Activated CD8-positive, alpha-beta memory T cell treated with anti-CD3 and anti-CD28 coated beads, Interleukin-2, amount 50 U/mL, for 4 hours (primary cell): ENCODE results near the gene ZFYVE21.

Experiments used
- DNase-seq: peaks from one replicate; pipeline ENCODE4 v3.0.0-alpha.2; 2020

ZFYVE21 gene

DNA sequence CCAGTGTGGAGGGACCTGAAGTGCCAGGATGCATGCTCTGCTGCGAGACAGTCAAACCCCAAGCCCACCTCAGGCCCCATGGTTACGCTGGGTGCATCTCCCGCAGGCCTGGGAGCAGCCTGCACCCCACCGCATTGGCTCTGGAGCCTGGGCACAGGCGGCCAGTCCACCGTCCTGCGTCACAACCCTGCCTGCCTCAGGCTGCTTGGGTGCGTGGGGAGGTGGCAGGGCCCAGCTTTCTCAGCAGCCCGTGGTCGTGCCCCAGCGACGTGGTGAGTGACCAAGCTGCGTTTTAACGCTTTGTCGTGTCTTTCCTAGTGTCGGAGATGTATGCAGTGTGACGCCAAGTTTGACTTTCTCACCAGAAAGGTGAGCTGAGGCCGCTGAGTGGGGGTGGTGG, 10.9 kb downstream of the ZFYVE21 start:
- DNase-seq = no peak

DNA sequence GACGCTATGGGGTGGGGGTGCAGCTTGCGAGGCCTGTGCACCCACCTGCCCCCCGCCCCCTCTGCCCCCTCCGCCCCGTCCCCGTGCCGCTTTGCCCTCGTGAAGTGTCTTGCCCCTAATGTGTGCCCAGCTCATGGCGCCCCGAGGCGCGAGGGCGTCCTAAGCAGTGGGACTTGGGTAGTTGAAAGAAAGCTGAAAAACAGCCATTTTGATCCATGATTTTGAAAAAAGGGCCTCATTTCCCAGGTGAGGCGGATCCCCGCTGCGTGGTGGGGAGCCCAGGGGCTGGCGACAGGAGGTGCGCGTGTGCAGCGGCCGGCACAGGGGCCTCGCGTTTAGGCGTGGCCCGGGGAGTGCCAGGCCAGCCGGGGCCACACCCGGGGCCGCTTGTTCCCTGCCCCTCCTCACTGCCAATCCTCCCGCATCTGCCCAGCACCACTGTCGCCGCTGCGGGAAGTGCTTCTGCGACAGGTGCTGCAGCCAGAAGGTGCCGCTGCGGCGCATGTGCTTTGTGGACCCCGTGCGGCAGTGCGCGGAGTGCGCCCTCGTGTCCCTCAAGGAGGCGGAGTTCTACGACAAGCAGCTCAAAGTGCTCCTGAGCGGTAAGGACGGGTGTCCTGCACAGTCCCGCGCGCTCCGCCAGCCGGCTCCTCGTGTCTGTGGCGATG, 11.8 kb downstream of the ZFYVE21 start:
- no peak for DNase-seq

DNA sequence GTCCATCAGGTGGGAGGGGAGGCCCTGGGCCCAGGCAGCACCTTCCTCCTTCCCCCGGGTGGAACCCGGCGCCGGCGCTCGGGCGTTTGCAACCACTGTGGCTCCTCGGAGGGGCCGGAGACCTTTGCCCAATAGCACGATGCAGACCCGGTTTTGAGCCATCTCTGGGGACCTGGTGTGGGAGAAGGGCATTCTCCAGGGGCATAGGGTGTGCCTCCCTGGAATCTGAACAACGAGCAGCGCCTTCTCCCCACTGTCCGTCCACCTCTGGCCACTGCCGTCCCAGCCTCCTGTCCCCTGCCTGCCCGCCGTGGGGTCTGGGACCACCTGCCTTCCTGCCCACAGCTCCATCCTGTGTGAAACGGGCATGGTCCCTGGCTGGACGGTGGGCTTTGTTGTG, 12.5 kb downstream of the ZFYVE21 start:
- DNase-seq = no peak

DNA sequence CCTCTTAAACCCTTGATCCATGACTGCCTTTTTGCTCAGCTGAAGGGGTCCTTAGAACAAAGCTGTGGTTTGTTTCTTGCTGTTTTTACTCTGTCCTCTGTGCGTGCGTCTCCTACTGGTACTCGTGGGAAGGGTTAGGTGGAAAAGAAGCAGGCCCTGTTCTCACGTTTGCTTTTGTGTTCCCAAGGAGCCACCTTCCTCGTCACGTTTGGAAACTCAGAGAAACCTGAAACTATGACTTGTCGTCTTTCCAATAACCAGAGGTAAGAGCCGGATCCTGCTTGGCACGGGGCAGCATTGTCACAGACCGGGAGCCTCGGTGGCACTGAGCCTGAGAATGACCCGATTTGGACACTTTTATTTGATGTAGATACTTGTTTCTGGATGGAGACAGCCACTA, 13.1 kb downstream of the ZFYVE21 start:
- DNase-seq = no peak

DNA sequence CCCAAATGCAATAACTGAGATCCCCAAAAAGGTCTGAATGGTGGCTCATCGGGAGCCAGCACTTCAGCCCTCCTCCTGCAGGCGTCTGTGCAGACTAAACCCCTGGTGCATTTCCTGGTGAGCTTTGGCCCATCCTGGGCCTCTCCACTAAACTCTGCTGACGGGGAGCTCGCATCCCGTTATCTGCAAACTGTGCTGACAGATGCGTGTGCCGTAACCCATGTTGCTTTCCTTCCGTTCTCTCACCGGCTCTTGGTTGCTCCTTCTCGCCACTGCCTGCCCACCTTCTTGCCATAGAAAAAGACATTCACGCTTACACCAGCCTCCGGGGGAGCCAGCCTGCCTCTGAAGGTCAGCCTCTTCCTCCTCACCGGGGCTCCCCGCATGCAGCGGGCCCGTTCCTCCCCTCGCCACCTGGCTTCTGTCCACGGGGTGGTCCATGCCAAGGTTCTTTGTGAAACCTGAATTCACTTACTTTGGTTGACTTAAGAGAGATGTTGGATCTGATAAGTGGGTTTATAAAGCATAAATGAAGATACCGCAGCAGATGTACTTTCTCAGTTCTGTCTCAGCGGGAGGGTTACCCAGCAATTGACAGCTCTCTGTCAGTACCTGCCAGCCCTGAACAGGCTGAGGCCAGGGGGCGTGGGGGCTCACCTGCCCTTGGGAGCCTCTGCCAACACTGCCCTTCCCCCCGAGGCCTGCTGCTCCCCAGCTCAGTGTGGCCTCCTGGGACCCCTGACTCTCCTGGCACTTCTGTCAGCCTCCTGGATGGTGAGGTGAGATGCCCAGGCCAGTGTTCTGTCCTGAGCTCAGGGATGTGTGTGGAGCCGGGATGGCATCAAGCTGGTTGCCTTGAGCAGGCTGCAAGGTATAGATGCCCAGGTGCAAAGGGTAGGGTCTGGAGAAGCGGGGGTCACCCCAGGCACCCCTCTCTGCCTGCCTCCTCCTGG, 14.2 kb downstream of the ZFYVE21 start:
- no peak for DNase-seq

DNA sequence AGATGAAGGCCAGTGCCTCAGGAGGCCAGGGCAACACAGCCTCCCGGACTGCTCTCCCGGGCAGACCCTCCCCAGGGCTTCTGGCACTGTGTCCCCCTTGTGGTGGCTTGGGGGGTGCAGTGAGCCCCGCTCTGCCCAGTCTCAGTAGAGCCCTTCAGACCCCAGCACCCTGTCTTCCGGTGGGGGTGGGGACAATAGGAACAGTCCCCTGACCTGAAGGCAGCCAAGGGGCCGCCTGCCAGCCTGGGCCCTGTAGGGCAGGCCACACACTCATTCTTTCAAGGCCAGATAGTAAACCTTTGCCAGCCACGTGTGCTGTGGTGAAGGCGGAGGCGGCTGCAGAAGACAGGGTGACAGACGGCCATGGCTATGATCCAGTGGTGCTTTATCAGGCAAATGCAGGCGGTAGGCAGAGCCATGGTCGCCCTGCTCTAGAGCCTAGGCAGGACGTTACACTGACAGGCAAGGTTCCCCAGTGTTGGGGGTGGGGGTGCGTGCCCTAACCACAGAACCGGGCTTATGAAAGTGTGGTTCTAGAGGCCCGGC, 15.0 kb downstream of the ZFYVE21 start:
- no peak for DNase-seq

DNA sequence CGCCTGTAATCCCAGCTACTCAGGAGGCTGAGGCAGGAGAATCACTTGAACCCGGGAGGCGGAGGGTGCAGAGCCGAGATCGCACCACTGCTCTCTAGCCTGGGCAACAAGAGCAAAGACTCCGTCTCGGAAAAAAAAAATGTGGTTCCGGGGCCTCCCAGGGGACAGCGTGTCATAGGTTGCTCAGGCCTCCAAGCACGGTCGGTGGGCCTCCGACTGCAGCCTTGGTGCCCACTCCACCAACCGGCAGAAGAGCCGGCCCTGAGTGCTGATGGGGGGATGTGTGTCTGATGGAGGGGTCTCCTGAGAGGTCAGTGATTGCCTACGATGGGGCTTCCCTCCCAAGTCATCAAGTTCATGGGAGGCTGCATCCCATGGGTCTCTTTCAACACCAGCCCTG, 15.9 kb downstream of the ZFYVE21 start:
- DNase-seq = no peak

DNA sequence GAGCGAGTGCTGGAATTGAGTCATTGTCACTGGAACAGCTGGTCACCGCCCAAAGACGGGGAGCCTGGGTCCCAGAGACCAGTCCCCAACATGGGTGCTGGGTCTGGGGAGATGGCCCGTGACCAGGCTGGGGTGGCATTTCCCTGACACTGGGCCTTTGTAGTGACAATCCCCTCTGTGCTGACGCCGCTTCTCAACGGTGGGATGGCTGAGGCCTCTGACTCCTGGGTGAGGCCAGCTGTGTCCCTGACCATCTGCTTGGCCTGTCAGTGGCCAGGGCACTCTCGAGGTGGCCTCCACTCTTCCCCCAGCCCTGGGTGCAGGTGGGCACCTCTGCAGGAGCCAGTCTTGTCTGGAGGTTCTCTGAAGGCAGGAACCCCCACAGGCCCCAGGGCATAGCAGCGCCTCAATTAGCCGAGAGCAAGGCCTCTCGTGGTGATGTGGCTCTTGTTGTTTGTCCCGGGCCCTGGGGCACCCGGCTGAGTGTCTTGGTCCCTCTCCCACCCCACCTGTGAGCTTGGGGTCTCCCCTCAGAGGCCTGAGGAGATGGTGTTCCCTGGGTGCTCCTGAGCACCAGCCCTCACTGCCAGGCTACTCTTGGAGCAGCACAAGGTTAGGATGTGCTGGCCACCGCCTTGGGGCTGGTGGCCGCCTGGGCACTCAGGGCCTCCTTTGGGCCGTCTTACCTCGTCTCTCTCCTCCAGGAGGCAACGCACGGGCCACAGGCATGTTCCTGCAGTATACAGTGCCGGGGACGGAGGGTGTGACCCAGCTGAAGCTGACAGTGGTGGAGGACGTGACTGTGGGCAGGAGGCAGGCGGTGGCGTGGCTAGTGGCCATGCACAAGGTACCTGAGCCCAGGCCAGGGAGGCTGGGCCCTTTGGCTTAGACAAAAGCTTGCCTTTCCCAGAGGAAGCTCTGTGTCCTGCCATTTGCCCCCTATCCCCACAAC, 16.6 kb downstream of the ZFYVE21 start:
- DNase-seq = no peak

DNA sequence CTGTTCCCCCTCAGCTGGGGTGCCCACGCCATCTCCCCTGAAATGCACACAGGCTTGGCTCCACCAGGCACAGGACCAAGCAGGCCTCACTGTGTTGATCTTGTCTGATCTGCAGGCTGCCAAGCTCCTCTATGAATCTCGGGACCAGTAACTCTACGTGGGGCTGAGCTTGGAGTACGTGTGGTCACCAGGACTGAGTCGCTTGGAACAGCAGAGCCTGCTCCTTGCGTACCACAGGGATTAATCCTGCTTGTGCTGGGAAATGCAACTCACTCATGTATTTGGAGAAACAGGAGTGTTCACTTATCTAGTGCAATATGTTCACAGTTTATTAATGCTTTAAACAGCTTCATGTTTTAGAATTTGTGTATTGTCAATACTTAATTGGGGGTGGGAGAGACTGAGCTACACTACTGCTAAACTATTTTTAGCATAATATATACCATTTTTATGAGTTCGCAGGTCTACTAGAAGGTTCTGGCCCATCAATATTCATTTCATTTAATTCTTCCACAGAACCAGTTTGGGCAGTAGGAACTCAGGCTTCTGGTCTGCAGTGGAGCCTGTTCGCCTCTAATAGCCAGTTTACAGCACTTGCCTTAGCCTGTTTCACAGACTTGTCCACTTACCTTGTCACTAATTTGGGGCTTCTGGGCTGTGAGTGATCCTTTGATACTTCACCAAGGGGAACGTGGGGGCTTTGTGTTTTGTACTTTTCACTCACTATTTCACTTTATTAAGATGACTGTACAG, 17.4 kb downstream of the ZFYVE21 start:
- no peak for DNase-seq

DNA sequence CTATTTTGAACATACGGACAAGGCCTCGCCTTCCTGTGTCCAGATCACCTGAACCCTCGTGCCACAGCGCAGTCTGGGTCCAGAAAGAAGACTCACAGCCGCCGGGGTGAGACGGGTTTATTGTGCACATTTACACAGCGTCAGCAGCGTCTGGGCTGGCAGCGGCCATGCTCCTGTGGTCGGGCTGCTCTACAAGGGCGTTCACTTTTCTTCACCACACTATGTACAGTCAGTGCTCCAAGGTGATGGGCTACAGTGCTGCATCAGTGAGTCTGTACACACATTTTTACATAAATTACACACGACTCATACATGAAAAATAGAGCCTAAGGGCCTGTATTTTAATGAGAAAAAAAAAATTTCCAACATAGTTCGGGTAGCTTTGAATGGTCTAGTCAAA, 18.0 kb downstream of the ZFYVE21 start:
- no peak for DNase-seq

DNA sequence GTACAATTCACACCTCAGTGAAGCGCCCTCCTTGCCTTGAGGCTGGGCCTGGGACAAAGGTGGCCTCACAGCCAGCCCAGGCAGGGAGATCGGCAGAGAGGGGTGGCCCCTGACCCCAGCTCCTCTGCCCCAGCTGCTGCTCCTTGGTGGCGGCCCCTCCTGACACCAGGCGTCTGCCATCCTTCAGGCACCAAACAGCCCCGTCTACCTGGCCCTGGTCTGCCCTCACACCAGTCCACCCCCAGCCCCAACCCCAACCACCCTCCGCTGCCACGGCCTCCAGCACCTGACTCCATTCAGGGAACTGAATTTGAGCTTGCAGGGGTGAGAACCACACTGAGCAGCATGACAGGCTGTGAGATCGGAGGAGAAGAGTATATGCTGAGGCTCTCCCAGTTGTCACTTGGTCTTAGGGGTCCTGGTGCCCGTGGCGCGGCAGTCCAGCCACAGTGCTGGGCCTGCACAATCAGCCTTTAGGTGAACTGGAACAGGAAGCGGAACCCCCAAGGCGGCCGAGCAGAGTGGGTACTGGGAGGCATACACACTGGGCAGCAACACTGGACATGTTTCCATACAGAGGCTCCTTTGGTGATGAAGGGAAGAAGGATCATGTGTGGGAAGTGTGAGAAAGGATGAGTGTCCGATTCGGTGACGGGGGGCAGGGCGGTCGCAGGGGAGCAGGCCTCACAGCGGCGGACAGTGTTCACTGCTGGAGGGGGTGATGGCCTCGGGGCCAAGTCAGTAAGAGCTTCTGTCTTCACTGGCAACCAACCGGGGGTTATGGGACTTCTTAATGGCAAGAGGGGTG, 18.7 kb downstream of the ZFYVE21 start:
- DNase-seq = no peak

DNA sequence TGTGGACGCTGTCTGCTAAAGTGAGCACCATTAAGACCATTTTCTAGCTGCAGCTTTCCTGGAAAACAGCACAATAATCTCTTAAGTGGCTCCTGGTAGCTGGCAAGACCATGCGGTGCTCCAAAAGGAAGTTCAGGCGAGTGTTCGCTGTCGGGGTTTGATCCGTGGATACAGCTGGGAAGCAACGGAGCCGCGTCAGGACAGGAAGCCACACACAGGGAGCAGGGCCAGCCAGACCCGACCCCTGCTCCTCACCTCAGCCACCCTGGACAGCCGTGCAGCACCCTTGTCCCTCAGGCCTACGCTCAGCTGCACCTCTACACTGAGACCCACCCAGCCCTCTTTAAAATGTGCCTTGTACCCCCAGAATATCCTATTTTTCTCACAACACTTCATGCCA, 19.4 kb downstream of the ZFYVE21 start:
- no peak for DNase-seq

DNA sequence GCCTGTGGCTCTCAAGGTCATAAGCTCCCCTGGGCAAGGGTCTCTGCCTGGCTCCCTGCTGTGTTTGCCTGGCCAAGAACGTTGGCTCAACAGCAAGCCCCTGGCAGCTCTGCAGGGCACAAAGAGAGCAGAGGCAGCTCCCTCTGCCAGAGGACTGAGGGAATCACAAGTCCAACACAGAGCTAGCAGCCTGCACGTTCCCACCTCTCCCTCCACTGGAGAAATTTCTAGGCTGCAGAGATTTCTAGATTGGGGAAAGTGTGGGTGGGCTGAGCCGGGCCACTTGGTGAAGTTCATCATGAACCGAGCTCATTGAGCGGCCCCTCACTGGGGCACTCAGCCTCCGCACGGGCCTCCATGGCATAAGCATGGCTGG, 19.8 kb downstream of the ZFYVE21 start:
- no peak for DNase-seq

DNA sequence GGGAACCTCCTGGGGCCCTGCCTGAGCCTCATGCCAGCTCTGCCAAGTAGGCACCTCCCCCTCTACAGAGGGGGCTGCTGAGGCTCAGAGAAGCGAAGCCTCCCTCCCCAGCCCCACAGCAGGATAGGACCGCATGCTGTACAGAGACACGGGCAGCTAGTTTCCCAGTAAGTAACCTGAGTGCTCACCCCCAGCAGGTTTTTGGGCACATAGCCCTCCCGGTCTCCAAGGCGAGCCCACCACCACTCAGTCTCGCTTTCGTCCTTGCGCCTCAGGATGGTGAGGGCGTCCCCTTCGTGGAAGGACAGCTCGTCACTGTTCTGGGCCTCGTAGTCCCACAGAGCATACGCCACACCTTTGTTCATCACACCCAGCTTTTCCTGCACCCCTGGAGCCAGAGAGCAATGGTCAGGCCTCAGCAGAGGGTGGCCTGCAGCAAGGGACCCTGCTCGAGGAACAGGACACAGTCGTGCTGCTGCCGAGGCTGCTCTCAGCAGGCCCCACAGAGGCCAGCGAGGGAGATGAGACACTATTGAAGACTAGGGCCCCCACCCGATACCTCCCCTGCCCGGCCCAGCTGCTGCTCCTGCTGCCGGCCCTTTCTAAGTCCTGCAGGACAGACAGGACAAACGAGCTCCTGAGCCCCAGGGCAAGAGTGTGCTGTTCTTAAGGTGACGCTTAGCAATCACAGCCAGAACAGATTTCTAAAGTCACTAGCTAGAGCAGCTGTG, 20.4 kb downstream of the ZFYVE21 start:
- no peak for DNase-seq

DNA sequence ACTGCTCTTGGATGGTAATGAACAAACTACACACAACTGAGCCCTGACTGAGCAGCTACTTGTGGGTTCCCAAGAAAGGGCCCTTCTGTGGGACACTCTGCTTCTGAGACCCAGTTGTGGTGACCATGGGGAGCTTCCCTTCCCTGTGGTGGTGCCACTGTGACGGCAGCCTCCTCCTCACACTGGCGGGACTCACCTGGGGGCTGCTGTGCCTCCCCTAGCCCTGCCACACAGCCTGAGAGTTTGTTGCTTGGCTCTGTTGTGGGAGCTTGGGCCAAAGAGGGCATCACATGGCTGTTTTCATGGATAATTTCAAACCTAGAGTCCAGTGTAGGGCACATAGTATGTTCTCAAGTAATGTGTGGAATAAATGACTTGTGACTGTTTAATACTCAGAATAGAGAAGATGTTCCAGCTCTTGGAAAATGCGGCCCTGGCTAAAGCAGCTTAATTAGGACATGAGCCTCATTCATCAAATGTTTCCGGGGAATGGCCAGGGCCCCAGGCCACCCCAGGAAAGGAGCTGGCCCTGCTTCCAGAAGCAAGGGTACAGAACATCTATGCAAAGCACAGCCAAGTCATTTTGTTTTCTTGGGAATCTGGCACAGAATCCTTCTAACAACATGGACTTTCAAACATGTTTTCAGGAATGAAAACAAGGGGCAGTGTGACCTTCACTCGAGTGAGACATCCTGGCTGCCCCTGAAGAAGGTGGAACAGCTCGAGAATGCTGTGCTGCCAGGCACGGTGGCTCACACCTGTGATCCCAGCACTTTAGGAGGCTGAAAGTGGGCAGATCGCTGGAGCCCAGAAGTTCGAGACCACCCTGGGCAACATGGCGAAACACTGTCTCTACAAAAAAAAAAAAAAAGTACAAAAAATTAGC, 21.2 kb downstream of the ZFYVE21 start:
- no peak for DNase-seq

DNA sequence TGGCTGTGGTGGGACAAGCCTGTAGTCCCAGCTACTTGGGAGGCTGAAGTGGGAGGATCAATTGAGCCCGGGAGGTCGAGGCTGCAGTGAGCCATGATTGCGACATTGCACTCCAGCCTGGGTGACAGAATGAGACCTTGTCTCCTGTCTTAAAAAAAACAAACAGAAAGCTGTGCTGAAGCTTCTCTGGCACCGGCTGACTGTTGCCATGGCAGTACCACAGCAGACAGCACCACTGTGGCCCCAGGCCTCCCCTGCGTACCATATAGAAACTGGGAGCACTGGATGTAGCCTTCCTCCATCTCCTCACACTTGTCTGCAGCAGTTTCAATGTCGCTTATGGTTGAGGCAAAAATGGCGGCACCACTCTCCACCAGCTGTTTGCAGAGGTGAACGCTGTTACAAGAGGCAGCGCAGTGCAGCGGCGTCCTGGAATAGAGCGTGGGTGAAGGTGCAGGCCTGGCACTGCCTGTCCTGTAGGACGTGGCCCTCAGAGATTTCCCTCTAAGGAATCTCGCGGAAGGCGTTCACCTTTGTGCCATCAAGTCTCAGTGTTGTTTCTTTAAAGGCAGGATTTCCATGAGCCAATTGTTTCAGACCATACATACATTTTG, 21.9 kb downstream of the ZFYVE21 start:
- DNase-seq = no peak

DNA sequence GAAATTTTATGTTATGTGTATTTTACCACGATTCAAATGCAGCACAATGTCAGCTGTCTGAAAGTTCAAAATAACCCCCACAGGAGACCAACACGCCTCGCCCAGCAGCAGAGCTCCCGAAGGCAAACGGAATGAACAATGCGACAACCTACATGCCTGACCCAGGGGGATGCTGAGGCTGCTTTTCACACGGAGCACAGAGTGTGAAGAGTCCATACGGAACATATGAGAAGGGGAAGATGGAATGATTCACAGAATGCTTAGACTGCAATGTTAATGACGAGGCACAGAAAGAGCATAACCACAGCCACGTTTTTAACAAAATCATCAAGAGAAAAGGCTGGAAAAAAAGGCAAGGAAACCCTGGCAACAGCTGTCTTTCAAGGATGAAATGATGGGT, 22.6 kb downstream of the ZFYVE21 start:
- DNase-seq = no peak

DNA sequence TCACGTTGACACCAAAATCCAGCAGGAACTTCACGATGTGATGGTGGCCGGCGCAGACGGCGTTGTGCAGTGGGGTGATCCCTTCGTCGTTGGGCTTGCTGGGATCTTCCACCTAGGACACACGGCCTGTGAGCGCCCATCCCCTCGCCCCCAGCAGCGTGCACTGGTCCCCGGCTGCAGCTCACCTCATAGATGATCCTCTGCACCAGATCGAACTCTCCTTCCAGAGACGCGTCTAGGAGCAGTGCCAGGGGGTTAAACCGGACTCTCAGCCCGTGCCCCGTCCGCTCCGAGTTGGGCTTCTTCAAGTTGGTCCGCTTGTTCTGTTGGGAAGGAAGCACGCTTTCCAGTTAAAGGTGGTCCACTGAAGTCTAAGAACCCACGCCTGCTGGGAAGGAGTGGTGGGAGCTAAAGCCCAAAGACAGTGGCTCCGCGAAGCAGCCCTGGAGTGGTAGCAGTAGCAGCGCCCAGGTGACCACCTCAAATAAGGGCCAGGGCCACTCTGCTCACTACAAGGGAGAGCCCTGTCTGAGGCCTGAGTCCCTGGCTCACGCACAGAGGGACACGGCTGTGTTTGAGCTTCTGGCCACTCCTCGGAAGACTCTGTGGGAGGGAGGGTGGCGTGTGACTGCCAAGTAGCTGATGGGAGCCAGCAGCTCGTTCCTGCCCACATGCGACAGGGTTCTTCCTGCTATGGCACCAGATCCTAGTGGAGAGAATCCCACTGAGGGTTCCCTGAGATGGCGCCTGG, 23.3 kb downstream of the ZFYVE21 start:
- DNase-seq = no peak
